ENCODE data around the gene SNAP91.
"Not testable (repeated sequence)": the region's sequence is repeated elsewhere in the genome, so short reads cannot be mapped to it uniquely, and the experiment has no call there.

Gene SNAP91

GRCh38 chr6:83551748-83552147, 157.2 kb downstream of the SNAP91 start:
- H3K36me3 ChIP-seq (replicated peaks in 1 of 2; ENCODE audit: control insufficient read depth in 2 of 2, insufficient read depth in 2 of 2, low read length in 2 of 2); H3K9ac ChIP-seq (ENCODE audit: low read depth, low read length, poor library complexity); H3K27me3 ChIP-seq (ENCODE audit: control insufficient read depth in 3 of 3, insufficient read depth in 3 of 3, low read depth in 1 of 3, low read length in 3 of 3); H3K79me1 ChIP-seq (ENCODE audit: low read depth, low read length); H3K4ac ChIP-seq (ENCODE audit: low read length); H2BK15ac ChIP-seq (ENCODE audit: low read length); H4K8ac ChIP-seq (ENCODE audit: low read depth, low read length); DNase-seq (ENCODE audit: low spot score); H2AK5ac ChIP-seq (ENCODE audit: low read depth, low read length); H2BK12ac ChIP-seq (ENCODE audit: low read length); H3K23ac ChIP-seq (ENCODE audit: low read depth, low read length, poor library complexity); H3K4me1 ChIP-seq (ENCODE audit: control insufficient read depth in 2 of 2, insufficient read depth in 1 of 2, low read depth in 1 of 2, low read length in 2 of 2); H3K9me3 ChIP-seq (replicated peaks in 1 of 2; ENCODE audit: control insufficient read depth in 2 of 2, insufficient read depth in 1 of 2, low read depth in 1 of 2, low read length in 2 of 2); H4K91ac ChIP-seq (ENCODE audit: low read depth, low read length, poor library complexity); H3K4me3 ChIP-seq (ENCODE audit: low read length in 2 of 2); H2AFZ ChIP-seq (ENCODE audit: low read length); H3K27ac ChIP-seq (replicated peaks; ENCODE audit: low read length); H3K14ac ChIP-seq (ENCODE audit: low read length); H2BK120ac ChIP-seq (ENCODE audit: low read depth, low read length); H3K4me2 ChIP-seq (ENCODE audit: insufficient read depth, low read length, poor library complexity, severe bottlenecking); H3K18ac ChIP-seq (ENCODE audit: low read length); H2BK5ac ChIP-seq (ENCODE audit: low read length): not testable (repeated sequence)
- no CpG with 5 or more reads among the region's 4 CpGs for WGBS, 2 donors (ENCODE audit: extremely low coverage in 2 of 2, insufficient read length in 2 of 2, insufficient replicate concordance in 1 of 2)

DNA sequence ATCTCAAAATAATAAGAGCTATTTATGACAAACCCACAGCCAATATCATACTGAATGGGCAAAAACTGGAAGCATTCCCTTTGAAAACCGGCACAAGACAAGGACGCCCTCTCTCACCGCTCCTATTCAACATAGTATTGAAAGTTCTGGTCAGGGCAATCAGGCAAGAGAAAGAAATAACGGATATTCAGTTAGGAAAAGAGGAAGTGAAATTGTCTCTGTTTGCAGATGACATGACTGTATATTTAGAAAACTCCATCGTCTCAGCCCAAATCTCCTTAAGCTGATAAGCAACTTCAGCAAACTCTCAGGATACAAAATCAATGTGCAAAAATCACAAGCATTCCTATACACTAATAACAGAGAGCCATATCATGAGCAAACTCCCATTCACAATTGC, 158.4 kb downstream of the SNAP91 start:
- H3K4me3 ChIP-seq (ENCODE audit: low read length in 2 of 2); H3K36me3 ChIP-seq (replicated peaks in 1 of 2; ENCODE audit: control insufficient read depth in 2 of 2, insufficient read depth in 2 of 2, low read length in 2 of 2); H4K91ac ChIP-seq (ENCODE audit: low read depth, low read length, poor library complexity); H3K4me1 ChIP-seq (ENCODE audit: control insufficient read depth in 2 of 2, insufficient read depth in 1 of 2, low read depth in 1 of 2, low read length in 2 of 2); DNase-seq (ENCODE audit: low spot score); H4K8ac ChIP-seq (ENCODE audit: low read depth, low read length); H2AK5ac ChIP-seq (ENCODE audit: low read depth, low read length); H3K4me2 ChIP-seq (ENCODE audit: insufficient read depth, low read length, poor library complexity, severe bottlenecking); H3K14ac ChIP-seq (ENCODE audit: low read length); H3K27me3 ChIP-seq (ENCODE audit: control insufficient read depth in 3 of 3, insufficient read depth in 3 of 3, low read depth in 1 of 3, low read length in 3 of 3); H2BK120ac ChIP-seq (ENCODE audit: low read depth, low read length); H2BK12ac ChIP-seq (ENCODE audit: low read length); H3K18ac ChIP-seq (ENCODE audit: low read length); H3K79me1 ChIP-seq (ENCODE audit: low read depth, low read length); H2BK5ac ChIP-seq (ENCODE audit: low read length); H2AFZ ChIP-seq (ENCODE audit: low read length); H3K9ac ChIP-seq (ENCODE audit: low read depth, low read length, poor library complexity); H3K4ac ChIP-seq (ENCODE audit: low read length); H3K27ac ChIP-seq (replicated peaks; ENCODE audit: low read length); H3K9me3 ChIP-seq (replicated peaks in 1 of 2; ENCODE audit: control insufficient read depth in 2 of 2, insufficient read depth in 1 of 2, low read depth in 1 of 2, low read length in 2 of 2); H2BK15ac ChIP-seq (ENCODE audit: low read length); H3K23ac ChIP-seq (ENCODE audit: low read depth, low read length, poor library complexity): not testable (repeated sequence)
- no CpG with 5 or more reads among the region's 5 CpGs for WGBS, 2 donors (ENCODE audit: extremely low coverage in 2 of 2, insufficient read length in 2 of 2, insufficient replicate concordance in 1 of 2)

GRCh38 chr6:83546636-83547035, 162.3 kb downstream of the SNAP91 start:
- Histone ChIP-seq H3K79me1 (ENCODE audit: low read depth, low read length) (no peaks in the 10 kb centered on the region), H2AK5ac (ENCODE audit: low read depth, low read length) (no peak overlapping the region), H3K18ac (ENCODE audit: low read length) (no peak overlapping the region), H2BK12ac (ENCODE audit: low read length) (no peak overlapping the region), H4K91ac (ENCODE audit: low read depth, low read length, poor library complexity) (no peak overlapping the region), H2AFZ (ENCODE audit: low read length) (no peak overlapping the region), H3K23ac (ENCODE audit: low read depth, low read length, poor library complexity) (no peak overlapping the region), H2BK15ac (ENCODE audit: low read length) (no peak overlapping the region), H3K27ac (replicated peaks; ENCODE audit: low read length) (no peak overlapping the region), H2BK120ac (ENCODE audit: low read depth, low read length) (no peak overlapping the region), H3K4me2 (ENCODE audit: insufficient read depth, low read length, poor library complexity, severe bottlenecking) (no peak overlapping the region), H2BK5ac (ENCODE audit: low read length) (no peak overlapping the region), H3K27me3 (ENCODE audit: control insufficient read depth in 3 of 3, insufficient read depth in 3 of 3, low read depth in 1 of 3, low read length in 3 of 3) (no peaks in the 10 kb centered on the region), H4K8ac (ENCODE audit: low read depth, low read length) (no peak overlapping the region), H3K4me3 (ENCODE audit: low read length in 2 of 2) (no peak overlapping the region), H3K36me3 (replicated peaks in 1 of 2; ENCODE audit: control insufficient read depth in 2 of 2, insufficient read depth in 2 of 2, low read length in 2 of 2) (no peaks in the 10 kb centered on the region), H3K9ac (ENCODE audit: low read depth, low read length, poor library complexity) (no peak overlapping the region), H3K9me3 (replicated peaks in 1 of 2; ENCODE audit: control insufficient read depth in 2 of 2, insufficient read depth in 1 of 2, low read depth in 1 of 2, low read length in 2 of 2) (no peaks in the 10 kb centered on the region), H3K4me1 (ENCODE audit: control insufficient read depth in 2 of 2, insufficient read depth in 1 of 2, low read depth in 1 of 2, low read length in 2 of 2) (no peaks in the 10 kb centered on the region), H3K4ac (ENCODE audit: low read length) (no peak overlapping the region), H3K14ac (ENCODE audit: low read length) (no peak overlapping the region)
- DNase-seq (ENCODE audit: low spot score) = no peak
- no CpG with 5 or more reads among the region's 5 CpGs for WGBS, 2 donors (ENCODE audit: extremely low coverage in 2 of 2, insufficient read length in 2 of 2, insufficient replicate concordance in 1 of 2)

- no peak overlapping the region for H2BK120ac ChIP-seq (ENCODE audit: low read depth, low read length)
- no peak for DNase-seq (ENCODE audit: low spot score)
- no peak overlapping the region for H3K18ac ChIP-seq (ENCODE audit: low read length)
- H3K9me3 ChIP-seq (replicated peaks in 1 of 2; ENCODE audit: control insufficient read depth in 2 of 2, insufficient read depth in 1 of 2, low read depth in 1 of 2, low read length in 2 of 2) = no peaks in the 10 kb centered on the region
- H2BK12ac ChIP-seq (ENCODE audit: low read length) = no peak overlapping the region
- H3K79me1 ChIP-seq (ENCODE audit: low read depth, low read length) = no peaks in the 10 kb centered on the region
- no peaks in the 10 kb centered on the region for H3K27me3 ChIP-seq (ENCODE audit: control insufficient read depth in 3 of 3, insufficient read depth in 3 of 3, low read depth in 1 of 3, low read length in 3 of 3)
- no peak overlapping the region for H2BK15ac ChIP-seq (ENCODE audit: low read length)
- H3K23ac ChIP-seq (ENCODE audit: low read depth, low read length, poor library complexity) = no peak overlapping the region
- H3K4ac ChIP-seq (ENCODE audit: low read length) = no peak overlapping the region
- whole genome bisulfite sequencing, 2 donors (ENCODE audit: extremely low coverage in 2 of 2, insufficient read length in 2 of 2, insufficient replicate concordance in 1 of 2) = no CpG with 5 or more reads among the region's 4 CpGs
- H4K91ac ChIP-seq (ENCODE audit: low read depth, low read length, poor library complexity) = no peak overlapping the region
- H2BK5ac ChIP-seq (ENCODE audit: low read length) = no peak overlapping the region
- H3K4me2 ChIP-seq (ENCODE audit: insufficient read depth, low read length, poor library complexity, severe bottlenecking) = no peak overlapping the region
- no peak overlapping the region for H4K8ac ChIP-seq (ENCODE audit: low read depth, low read length)
- H3K4me1 ChIP-seq (ENCODE audit: control insufficient read depth in 2 of 2, insufficient read depth in 1 of 2, low read depth in 1 of 2, low read length in 2 of 2) = no peaks in the 10 kb centered on the region
- no peak overlapping the region for H3K14ac ChIP-seq (ENCODE audit: low read length)
- no peak overlapping the region for H2AK5ac ChIP-seq (ENCODE audit: low read depth, low read length)
- H3K27ac ChIP-seq (replicated peaks; ENCODE audit: low read length) = no peak overlapping the region
- no peak overlapping the region for H2AFZ ChIP-seq (ENCODE audit: low read length)
- no peaks in the 10 kb centered on the region for H3K36me3 ChIP-seq (replicated peaks in 1 of 2; ENCODE audit: control insufficient read depth in 2 of 2, insufficient read depth in 2 of 2, low read length in 2 of 2)
- no peak overlapping the region for H3K4me3 ChIP-seq (ENCODE audit: low read length in 2 of 2)
- H3K9ac ChIP-seq (ENCODE audit: low read depth, low read length, poor library complexity) = no peak overlapping the region
Measured at GRCh38 chr6:83539678-83540077, 169.2 kb downstream of the SNAP91 start.

All from neuronal stem cell (in vitro differentiated cells).